Type B pancreatic cell (in vitro differentiated cells): Measurements from ENCODE around the gene TBCK. TPM values are rescaled to one million over a fixed set of nuclear protein-coding genes. Genes with fewer than 3 reads are reported as not detected.

Experiments
- DNase-seq: peaks from one replicate; pipeline ENCODE4 v3.0.0; 2021; ENCODE audit warnings: mixed read lengths; ENCODE audit not compliant: unreplicated experiment; ENCODE audit errors: extremely low spot score
- H3K27ac Mint-ChIP-seq: 2 replicates; pipeline ENCODE4 v1.8.0; 2021; ENCODE audit warnings: mild to moderate bottlenecking, mixed read lengths
- H3K27me3 Mint-ChIP-seq: 2 replicates; pipeline ENCODE4 v1.8.0; 2021; ENCODE audit warnings: mixed read lengths
- H3K36me3 Mint-ChIP-seq: 2 replicates; pipeline ENCODE4 v1.8.0; 2021; ENCODE audit warnings: mixed read lengths
- H3K4me1 Mint-ChIP-seq: one replicate; pipeline ENCODE4 v1.8.0; 2021; ENCODE audit warnings: mixed read lengths; ENCODE audit not compliant: unreplicated experiment
- H3K4me3 Mint-ChIP-seq: 2 replicates; pipeline ENCODE4 v1.8.0; 2021; ENCODE audit warnings: mild to moderate bottlenecking, mixed read lengths
- H3K9me3 Mint-ChIP-seq: 2 replicates; pipeline ENCODE4 v1.8.0; 2021; ENCODE audit warnings: mixed read lengths
- total RNA-seq: library from RNA; stranded (reverse); gene quantifications from 2 replicates; pipeline ENCODE4 v1.2.1, GENCODE V29; 2021; ENCODE audit warnings: low replicate concordance
- TF ChIP-seq, protein P1 (sequence below): fragments of 200-600 bp; sonication (generic); conservative IDR thresholded peaks from 2 replicates; pipeline ENCODE4 v1.5.0; 2021; ENCODE audit warnings: antibody characterized with exemption, mild to moderate bottlenecking

TBCK gene
- total RNA-seq, 1 donor from 2014 or later = 59.8 TPM

DNA sequence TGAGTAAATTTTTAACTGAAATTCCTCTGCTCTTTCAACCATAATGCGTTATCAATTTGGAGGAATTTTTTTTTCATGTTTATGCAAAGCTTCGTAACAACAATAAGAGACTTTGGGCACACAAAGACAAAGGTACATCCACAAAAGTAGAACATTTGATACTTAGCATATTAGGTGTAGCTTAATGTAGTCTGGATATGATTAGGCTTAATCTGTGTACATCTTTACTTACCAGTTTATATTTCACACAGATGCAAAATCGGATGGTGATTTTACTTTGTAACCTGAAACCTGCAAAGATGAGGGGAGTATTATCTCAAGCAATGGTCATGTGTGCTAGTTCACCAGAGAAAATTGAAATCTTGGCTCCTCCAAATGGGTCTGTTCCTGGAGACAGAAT, 20.6 kb upstream of the TBCK start:
- H3K27ac Mint-ChIP-seq = no peak overlapping the region
- peaks cover 7% of the 10 kb centered on the region for H3K9me3 Mint-ChIP-seq
- no peak overlapping the region for H3K4me3 Mint-ChIP-seq
- H3K36me3 Mint-ChIP-seq = peaks cover 70% of the 10 kb centered on the region
- no peak for DNase-seq
- TF ChIP-seq, protein P1, sequence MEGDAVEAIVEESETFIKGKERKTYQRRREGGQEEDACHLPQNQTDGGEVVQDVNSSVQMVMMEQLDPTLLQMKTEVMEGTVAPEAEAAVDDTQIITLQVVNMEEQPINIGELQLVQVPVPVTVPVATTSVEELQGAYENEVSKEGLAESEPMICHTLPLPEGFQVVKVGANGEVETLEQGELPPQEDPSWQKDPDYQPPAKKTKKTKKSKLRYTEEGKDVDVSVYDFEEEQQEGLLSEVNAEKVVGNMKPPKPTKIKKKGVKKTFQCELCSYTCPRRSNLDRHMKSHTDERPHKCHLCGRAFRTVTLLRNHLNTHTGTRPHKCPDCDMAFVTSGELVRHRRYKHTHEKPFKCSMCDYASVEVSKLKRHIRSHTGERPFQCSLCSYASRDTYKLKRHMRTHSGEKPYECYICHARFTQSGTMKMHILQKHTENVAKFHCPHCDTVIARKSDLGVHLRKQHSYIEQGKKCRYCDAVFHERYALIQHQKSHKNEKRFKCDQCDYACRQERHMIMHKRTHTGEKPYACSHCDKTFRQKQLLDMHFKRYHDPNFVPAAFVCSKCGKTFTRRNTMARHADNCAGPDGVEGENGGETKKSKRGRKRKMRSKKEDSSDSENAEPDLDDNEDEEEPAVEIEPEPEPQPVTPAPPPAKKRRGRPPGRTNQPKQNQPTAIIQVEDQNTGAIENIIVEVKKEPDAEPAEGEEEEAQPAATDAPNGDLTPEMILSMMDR = no peak
- no peaks in the 10 kb centered on the region for H3K27me3 Mint-ChIP-seq
- peaks cover 4% of the 10 kb centered on the region for H3K4me1 Mint-ChIP-seq

DNA sequence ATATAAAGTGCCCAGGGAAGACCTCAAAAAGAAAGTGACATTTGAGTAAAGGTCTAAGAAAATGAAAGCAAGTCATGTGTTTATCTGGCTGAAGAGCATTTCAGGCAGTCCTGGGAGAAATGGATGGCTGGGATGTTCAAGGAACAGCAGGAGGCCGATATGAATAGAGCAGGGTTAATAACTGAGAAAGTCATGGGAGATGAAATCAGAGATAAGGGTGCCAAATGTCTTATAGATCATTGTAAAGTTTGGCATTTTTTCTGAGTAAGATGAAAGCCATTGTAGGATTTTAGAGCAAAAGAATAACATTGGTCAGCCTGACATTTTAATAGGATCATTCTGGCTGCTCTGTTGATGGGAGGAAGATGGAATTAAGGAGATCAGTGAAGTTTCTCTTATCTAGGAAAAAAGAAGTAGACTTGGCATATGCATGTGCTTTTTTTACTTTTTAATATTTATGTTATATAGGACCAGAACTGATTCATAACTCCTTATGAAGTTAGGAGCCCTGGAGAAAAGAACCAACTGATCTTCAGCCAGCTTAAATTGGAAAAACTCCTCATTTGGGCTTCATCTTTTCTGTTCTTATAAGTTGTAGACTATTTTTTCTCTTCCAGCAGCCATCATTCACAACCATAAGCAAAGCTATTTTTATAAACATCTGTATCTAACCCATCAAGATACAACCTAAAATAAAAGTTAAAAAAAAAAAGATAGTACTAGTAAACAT, 18.9 kb upstream of the TBCK start:
- no peaks in the 10 kb centered on the region for H3K9me3 Mint-ChIP-seq
- TF ChIP-seq, protein P1 = no peak
- H3K4me1 Mint-ChIP-seq = peaks cover 4% of the 10 kb centered on the region
- peaks cover 61% of the 10 kb centered on the region for H3K36me3 Mint-ChIP-seq
- DNase-seq = no peak
- no peak overlapping the region for H3K27ac Mint-ChIP-seq
- no peak overlapping the region for H3K4me3 Mint-ChIP-seq
- no peaks in the 10 kb centered on the region for H3K27me3 Mint-ChIP-seq

DNA sequence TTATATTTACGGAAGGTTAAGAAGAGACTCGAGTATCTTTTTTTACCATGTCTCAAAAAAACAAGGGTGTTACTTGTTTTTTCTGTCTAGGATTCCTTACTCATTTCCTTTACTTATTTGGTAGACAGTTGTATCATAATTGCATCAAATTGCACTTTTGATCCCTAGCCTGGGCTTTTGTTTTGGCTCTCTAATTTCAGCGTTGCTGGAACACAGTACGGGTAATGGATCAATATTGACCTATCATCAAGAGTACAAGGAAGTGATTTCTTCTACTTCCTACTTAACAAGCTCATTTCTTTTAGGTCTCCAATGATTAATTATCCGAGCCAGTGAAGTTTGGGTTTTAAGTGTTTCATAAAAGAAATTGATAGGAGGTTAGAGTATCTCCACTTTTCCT, 17.2 kb upstream of the TBCK start:
- Mint-ChIP-seq H3K4me3 (no peak overlapping the region), H3K4me1 (peaks cover 4% of the 10 kb centered on the region), H3K9me3 (no peaks in the 10 kb centered on the region), H3K27ac (peak overlapping the region; percentile 48), H3K36me3 (peaks cover 56% of the 10 kb centered on the region), H3K27me3 (no peaks in the 10 kb centered on the region)
- no peak for DNase-seq
- TF ChIP-seq, protein P1 = no peak

DNA sequence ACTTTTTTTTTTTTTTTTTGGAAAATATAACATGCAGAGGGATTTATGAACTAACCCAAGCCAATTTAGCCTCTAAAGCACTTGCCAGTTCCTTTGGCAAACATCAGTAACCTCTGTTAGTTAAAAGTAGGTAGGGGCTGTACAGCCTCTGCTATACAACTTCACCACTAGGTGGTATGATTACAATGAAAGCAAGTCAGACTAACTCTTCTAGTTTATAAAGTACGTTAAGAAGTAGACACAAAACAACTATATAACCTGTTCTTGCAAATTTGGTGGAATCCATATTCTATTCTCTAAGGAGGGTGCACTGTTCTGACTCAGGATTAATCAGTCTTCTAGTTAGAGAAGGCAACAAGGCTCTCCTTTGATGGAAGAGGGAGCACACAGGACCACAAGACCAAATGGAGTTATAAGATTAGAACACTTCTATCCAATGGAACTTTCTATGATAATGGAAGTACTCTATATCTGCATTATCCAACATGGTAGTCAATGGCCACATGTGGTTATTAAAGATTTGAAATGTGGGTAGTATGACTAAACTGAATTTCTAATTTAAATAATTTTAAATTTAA, 13.1 kb upstream of the TBCK start:
- Mint-ChIP-seq H3K9me3 (no peaks in the 10 kb centered on the region), H3K27ac (no peak overlapping the region), H3K27me3 (no peaks in the 10 kb centered on the region), H3K4me3 (no peak overlapping the region), H3K36me3 (peaks cover 35% of the 10 kb centered on the region), H3K4me1 (peaks cover 4% of the 10 kb centered on the region)
- DNase-seq = no peak
- TF ChIP-seq, protein P1 = peak; percentile 80

DNA sequence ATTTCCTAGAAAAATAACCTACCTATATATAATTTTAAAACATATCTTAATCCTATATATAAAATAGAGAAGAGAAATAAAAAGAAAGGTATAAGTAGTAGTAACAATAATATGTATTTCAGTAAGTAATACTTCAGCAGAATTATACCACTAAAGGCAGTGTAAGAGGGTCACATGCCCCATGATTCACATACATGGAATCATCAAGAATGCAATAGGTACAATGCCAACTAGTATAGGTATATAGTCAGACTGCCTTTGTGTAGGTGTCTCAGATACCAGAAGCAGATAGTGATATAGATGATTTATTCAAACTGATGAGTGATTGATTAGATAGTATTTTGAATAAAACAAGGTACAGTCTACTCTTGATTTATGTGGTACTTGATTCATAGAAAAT, 9.8 kb upstream of the TBCK start:
- TF ChIP-seq, protein P1 = no peak
- peaks cover 4% of the 10 kb centered on the region for H3K4me1 Mint-ChIP-seq
- H3K9me3 Mint-ChIP-seq = no peaks in the 10 kb centered on the region
- no peak overlapping the region for H3K4me3 Mint-ChIP-seq
- H3K27me3 Mint-ChIP-seq = no peaks in the 10 kb centered on the region
- DNase-seq = no peak
- H3K36me3 Mint-ChIP-seq = peaks cover 16% of the 10 kb centered on the region
- no peak overlapping the region for H3K27ac Mint-ChIP-seq
